ENCODE data around the gene STRIP2. TPM values are rescaled to one million over a fixed set of nuclear protein-coding genes. Genes with fewer than 3 reads are reported as not detected.
"Not testable (repeated sequence)": the region's sequence is repeated elsewhere in the genome, so short reads cannot be mapped to it uniquely, and the experiment has no call there.

The STRIP2 gene
- total RNA-seq, 4 donors from 2014 or later: 14.3 to 43.9 (median 24.7) TPM

GRCh38 chr7:129479831-129480230 is 45.6 kb downstream of the STRIP2 start:
- Histone ChIP-seq H3K4me3 (no peak overlapping the region), H3K27ac (no peak overlapping the region), H3K9me3 (no peaks in the 10 kb centered on the region), H3K36me3 (peaks cover 0 to 43% of the 10 kb centered on the region in 2 donors), H3K27me3 (no peaks in the 10 kb centered on the region), H3K4me1 (no peaks in the 10 kb centered on the region)
- ATAC-seq: no peak
- no peak for DNase-seq
- TF ChIP-seq POLR2A (IDR thresholded peaks at IDR 0.05) (no peak), CTCF (IDR thresholded peaks at IDR 0.05 in 4 of 5, conservative IDR thresholded peaks at IDR 0.05 in 1 of 5) (no peak)
- in situ Hi-C loops (cut with MboI; ENCODE audit: low sequenced_read_pairs in 4 of 4) (loop anchor here in 2 of 4 donors (10.0 kb wide), 2 partner anchors 115 to 265 kb away; no protein-coding TSS in a partner anchor), intact Hi-C loops (cut with DNase I; ENCODE audit: low total_unique reads) (no loop called here)

- H3K9me3 ChIP-seq: no peaks in the 10 kb centered on the region
- in situ Hi-C loops (cut with MboI; ENCODE audit: low sequenced_read_pairs in 4 of 4): no loop called here
- TF ChIP-seq CTCF (IDR thresholded peaks at IDR 0.05 in 4 of 5, conservative IDR thresholded peaks at IDR 0.05 in 1 of 5) (no peak), POLR2A (IDR thresholded peaks at IDR 0.05) (no peak)
- H3K27me3 ChIP-seq: no peaks in the 10 kb centered on the region
- H3K4me1 ChIP-seq: no peaks in the 10 kb centered on the region
- H3K4me3 ChIP-seq: no peak overlapping the region
- intact Hi-C loops (cut with DNase I; ENCODE audit: low total_unique reads): no loop called here
- DNase-seq: no peak
- no peak overlapping the region for H3K27ac ChIP-seq
- H3K36me3 ChIP-seq: peaks cover 0 to 53% of the 10 kb centered on the region in 2 donors
- no peak for ATAC-seq
Observed at GRCh38 chr7:129480674-129481363, 46.6 kb downstream of the STRIP2 start.

- H3K27me3 ChIP-seq; intact Hi-C loops (cut with DNase I; ENCODE audit: low total_unique reads); DNase-seq; H3K4me1 ChIP-seq; H3K9me3 ChIP-seq; in situ Hi-C loops (cut with MboI; ENCODE audit: low sequenced_read_pairs in 4 of 4); H3K4me3 ChIP-seq; ATAC-seq; H3K27ac ChIP-seq: not testable (repeated sequence)
- peaks cover 0 to 59% of the 10 kb centered on the region in 2 donors for H3K36me3 ChIP-seq
Observed at GRCh38 chr7:129481376-129481775, 47.1 kb downstream of the STRIP2 start.

- Histone ChIP-seq H3K27me3 (no peaks in the 10 kb centered on the region), H3K4me3 (no peak overlapping the region), H3K9me3 (no peaks in the 10 kb centered on the region), H3K27ac (no peak overlapping the region), H3K36me3 (peaks cover 0 to 69% of the 10 kb centered on the region in 2 donors), H3K4me1 (no peaks in the 10 kb centered on the region)
- intact Hi-C loops (cut with DNase I; ENCODE audit: low total_unique reads) (no loop called here), in situ Hi-C loops (cut with MboI; ENCODE audit: low sequenced_read_pairs in 4 of 4) (no loop called here)
- DNase-seq (no peak), ATAC-seq (no peak)
- TF ChIP-seq CTCF (IDR thresholded peaks at IDR 0.05 in 4 of 5, conservative IDR thresholded peaks at IDR 0.05 in 1 of 5) (no peak), POLR2A (IDR thresholded peaks at IDR 0.05) (no peak)
Observed at GRCh38 chr7:129482781-129483180, 48.5 kb downstream of the STRIP2 start.

- TF ChIP-seq CTCF (IDR thresholded peaks at IDR 0.05 in 4 of 5, conservative IDR thresholded peaks at IDR 0.05 in 1 of 5): no peak
- TF ChIP-seq POLR2A (IDR thresholded peaks at IDR 0.05): no peak
- H3K27me3 ChIP-seq: no peaks in the 10 kb centered on the region
- in situ Hi-C loops (cut with MboI; ENCODE audit: low sequenced_read_pairs in 4 of 4): no loop called here
- H3K36me3 ChIP-seq: peaks cover 0 to 35% of the 10 kb centered on the region in 2 donors
- intact Hi-C loops (cut with DNase I; ENCODE audit: low total_unique reads): no loop called here
- ATAC-seq (no peak), DNase-seq (no peak)
- no peak overlapping the region for H3K27ac ChIP-seq
- no peaks in the 10 kb centered on the region for H3K4me1 ChIP-seq
- H3K9me3 ChIP-seq: no peaks in the 10 kb centered on the region
- no peak overlapping the region for H3K4me3 ChIP-seq
Observed at GRCh38 chr7:129489491-129489890, 55.3 kb downstream of the STRIP2 start.

All from gastrocnemius medialis (tissue), 4 donors.